Measurements from ENCODE around the gene CCNL1. TPM values are rescaled to one million over a fixed set of nuclear protein-coding genes. Genes with fewer than 3 reads are reported as not detected.
A peak's percentile ranks its signal among the peaks of the same experiment; 100 is the strongest.
"Not testable (repeated sequence)": the region's sequence is repeated elsewhere in the genome, so short reads cannot be mapped to it uniquely, and the experiment has no call there.

CCNL1 gene
- total RNA-seq: 59.6 and 110 TPM in 2 replicates

DNA sequence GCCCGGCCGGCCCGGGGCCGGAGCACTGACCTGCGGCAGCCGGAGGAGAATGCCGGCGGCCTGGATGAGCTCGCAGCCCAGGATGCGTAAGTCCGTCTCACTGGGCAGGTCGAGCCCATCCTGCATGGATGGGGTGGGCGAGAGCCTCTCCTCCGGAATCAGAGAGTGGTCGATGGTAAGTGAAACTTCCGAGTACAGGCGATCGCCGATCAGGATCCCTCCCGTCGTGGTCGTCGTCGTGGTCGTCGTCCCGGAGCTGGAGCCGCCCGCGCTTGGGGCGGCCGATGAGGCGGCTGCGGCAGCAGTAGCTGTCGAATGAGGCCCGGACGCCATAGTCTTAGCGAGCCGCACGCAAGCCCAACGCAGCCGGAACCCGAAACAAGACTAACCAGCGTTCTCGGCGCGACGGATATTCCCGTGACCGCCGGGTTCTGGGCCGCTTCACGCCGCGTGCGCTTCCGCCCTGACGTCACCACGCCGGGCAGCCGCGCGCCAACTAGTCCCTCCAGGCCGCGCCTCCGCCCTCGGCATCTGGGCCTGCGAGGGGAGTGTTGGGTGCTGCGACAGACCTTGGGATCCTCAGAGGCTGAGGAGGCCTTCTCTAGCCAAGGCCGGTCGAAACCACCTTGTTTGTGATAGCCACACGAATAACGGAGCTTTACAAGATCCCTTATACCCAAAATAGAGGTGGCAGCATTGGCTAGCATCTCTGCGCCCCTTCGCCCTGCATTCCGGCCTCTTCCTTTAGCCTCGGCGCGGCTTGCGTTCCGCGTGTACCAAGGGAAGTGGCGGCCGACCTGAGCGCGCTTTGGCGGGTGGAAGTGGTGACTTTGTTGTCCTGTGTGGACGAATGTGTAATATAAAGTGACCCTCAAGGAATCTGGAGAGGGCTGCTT lies at the start of gene CCNL1:
Gene CCNL1, minus strand, starts transcription at position 386 of the 896 bp plus-strand sequence. Its CDS starts 53 bp downstream, at position 333.
- peak; percentile 85 for DNase-seq (ENCODE audit: low read depth)

DNA sequence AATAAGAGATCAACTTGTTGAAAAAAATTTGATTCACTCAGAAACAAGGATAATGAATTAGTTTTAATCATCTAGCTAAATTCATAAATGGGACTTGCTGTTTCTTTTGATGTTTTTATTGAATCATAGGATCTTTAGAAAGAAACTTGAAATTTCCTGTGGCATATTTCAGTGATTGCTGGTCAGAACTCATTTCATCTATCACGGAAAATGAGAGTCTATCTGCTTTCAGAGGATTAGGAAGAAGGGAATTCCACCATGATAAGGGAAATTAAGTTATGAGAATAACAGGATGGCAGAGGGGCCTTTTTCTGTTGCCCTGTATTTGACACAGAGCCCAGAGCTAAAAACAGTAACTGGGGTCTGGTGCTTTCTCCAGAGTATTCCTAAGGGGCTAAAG lies 44.9 kb upstream of the CCNL1 start:
- DNase-seq (ENCODE audit: low read depth): no peak

DNA sequence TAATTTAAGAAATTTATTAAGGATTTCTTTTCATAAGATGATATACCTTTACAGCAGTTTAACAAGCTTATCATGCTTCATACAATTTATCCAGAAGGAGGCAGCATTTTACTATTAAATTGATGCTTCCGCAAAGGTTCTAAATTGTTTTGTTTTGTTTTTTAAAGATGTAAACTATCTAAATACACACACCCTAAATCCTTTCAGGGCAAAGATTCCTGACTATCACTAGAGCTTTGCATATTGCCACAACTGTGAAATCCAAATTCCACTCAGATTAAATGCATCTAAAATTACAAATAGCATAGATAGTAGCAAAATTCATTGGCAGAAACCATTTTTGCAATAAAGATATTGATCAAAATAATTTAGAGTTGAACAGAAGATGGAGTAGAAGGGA lies 44.5 kb upstream of the CCNL1 start:
- peak; percentile 56 for DNase-seq (ENCODE audit: low read depth)

DNA sequence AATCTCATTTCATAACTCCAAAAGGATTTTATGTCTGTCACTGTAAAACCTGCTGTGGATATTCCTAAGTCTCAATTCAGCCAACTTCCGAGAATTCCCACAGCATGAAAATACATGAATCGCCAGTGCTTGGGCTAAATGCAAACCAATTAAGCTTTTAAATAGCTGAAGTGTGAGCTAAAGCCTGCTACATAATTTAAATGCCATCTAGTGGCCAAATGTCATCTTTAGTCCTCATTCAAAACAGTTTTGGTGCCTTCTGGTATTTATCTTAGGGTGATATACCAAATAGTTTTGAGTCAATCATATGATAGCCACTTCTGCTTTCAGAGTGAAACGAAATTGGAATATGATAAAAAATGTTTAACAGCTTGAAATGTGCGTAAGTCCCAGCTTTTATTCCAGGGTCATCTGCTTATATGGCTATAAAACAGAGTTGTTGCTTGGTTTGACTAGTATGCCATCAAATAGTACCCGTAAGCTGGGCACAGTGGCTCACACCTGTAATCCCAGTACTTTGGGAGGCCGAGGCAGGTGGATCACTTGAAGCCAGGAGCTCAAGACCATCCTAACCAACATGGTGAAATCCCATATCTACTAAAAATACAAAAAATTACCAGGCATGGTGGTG lies 41.8 kb upstream of the CCNL1 start:
- peak; percentile 79 for DNase-seq (ENCODE audit: low read depth)

DNA sequence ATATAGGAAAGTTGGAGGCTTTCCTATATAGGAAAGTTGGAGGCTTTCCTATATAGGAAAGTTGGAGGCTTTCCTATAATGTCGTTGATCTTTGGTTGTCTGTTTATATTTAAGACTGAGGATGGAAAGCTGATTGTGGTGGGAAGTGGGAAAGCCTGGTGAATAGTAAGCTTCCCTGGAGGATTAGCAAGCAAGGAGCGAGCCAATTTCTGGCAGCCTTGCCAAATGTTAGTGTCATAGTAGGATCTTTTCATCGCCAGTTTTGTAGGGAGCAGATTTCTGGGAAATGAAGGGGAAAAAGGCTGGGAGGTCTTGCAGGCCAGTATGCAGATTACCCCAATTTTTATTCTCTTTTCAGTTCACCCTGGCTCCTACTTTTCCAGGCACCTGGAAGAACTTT lies 39.9 kb upstream of the CCNL1 start:
- DNase-seq (ENCODE audit: low read depth): no peak

DNA sequence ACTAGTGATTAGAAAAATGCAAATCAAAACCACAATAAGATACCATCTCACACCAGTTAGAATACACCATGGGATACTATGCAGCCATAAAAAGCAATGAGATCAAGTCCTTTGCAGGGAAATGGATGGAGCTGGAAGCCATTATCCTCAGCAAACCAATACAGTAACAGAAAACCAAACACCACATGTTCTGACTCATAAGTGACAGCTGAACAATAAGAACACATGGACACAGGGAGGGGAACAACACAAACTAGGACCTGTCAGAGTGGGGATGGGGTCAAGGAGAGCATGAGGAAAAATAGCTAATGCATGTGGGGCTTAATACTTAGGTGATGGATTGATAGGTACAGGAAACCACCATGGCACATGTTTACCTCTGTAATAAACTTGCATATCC lies 36.0 kb upstream of the CCNL1 start:
- DNase-seq (ENCODE audit: low read depth): no peak

DNA sequence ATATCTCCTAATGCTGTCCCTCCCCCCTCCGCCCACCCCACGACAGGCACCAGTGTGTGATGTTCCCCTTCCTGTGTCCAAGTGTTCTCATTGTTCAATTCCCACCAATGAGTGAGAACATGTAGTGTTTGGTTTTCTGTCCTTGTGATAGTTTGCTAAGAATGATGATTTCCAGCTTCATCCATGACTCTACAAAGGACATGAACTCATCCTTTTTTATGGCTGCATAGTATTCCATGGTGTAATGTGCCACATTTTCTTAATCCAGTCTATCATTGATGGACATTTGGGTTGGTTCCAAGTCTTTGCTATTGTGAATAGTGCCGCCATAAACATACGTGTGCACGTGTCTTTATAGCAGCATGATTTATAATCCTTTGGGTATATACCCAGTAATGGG lies 31.2 kb upstream of the CCNL1 start:
- DNase-seq (ENCODE audit: low read depth): not testable (repeated sequence)

DNA sequence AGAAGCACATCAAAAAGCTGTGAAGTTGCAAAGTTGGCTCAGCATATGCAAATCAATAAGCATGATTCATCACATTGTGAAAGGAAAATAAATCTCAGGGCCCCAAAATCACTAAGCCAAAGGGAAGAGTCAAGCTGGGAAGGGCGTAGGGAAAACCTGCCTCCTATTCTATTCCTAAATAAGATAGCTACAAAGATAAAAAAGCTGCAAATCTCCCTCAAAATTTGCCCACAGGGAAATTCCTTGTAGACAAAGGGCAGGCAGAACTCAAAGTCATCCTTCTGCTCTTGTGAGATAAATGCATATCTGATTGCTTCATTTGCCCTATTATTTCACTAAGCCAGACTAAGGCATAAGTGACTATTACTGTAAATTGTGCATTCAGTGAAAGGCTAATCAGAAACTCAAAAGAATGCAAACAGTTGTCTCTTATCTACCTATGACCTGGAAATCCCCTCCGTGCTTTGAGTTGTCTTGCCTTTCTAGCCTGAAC lies 30.5 kb upstream of the CCNL1 start:
- no peak for DNase-seq (ENCODE audit: low read depth)

DNA sequence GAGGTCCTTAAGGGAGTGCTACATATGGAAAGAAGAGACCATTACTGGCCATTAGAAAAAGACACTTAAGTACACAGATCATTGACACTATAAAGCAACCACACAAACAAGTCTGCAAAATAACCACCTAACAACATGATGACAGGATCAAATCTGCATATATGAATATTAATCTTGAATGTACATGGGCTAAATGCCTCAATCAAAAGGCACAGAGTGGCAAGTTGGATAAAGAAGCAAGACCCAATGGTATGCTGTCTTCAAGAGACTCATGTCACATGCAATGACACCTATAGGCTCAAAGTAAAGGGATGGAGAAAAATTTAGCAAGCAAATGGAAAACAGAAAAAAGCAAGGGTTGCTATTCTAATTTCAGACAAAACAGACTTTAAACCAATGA lies 28.4 kb upstream of the CCNL1 start:
- DNase-seq (ENCODE audit: low read depth): no peak

DNA sequence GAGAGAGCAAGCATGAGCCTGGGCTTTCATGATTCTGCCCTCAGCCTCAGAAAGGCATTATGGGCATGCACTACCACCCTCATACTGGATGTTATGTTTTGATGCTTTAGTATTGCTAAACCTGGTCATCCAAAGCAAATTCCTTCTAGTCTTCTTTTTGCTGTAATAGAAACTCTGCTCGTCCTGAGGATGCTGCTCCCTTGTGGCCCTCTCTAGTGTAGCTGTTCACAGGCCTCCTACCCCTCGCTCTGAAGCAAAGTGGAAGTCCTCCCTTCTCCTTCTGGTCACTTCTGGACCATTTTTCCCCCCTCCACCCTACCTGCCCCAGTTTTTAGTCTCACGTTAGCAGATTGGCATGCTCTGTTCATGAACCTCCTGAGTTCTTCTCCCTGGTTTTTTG lies 22.9 kb upstream of the CCNL1 start:
- DNase-seq (ENCODE audit: low read depth): no peak

DNA sequence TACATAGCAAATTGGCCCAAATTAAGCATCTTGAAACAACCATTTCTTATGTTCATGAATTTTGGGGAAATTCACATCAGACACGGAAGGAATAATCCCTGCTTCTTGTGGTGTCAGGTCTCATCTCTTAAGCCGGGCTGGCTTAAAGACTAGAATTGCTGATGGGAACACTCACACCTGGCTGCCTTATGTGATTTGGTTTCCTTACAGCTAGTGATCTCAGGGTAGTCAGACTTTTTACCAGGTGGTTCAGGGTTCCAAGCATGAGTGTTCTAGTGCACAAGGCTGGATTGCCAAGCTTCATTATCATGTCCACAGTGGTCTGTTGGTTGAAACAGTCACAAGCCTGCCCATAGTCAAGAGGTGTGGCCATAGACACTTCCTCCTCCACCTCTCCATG lies 20.3 kb upstream of the CCNL1 start:
- no peak for DNase-seq (ENCODE audit: low read depth)

DNA sequence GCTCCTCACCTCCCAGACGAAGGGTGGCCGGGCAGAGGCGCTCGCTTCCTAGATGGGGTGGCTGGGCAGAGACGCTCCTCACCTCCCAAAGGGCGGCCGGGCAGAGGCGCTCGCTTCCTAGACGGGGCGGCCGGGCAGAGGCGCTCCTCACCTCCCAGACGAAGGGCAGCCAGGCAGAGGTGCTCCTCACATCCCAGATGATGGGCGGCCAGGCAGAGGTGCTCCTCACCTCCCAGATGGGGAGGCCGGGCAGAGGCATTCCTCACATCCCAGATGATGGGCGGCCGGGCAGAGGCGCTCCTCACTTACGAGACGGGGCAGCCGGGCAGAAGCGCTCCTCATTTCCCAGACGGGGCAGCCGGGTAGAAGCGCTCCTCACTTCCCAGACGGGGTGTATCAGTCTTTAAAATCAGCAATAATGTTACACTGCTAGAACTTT lies 19.4 kb upstream of the CCNL1 start:
- no peak for DNase-seq (ENCODE audit: low read depth)

DNA sequence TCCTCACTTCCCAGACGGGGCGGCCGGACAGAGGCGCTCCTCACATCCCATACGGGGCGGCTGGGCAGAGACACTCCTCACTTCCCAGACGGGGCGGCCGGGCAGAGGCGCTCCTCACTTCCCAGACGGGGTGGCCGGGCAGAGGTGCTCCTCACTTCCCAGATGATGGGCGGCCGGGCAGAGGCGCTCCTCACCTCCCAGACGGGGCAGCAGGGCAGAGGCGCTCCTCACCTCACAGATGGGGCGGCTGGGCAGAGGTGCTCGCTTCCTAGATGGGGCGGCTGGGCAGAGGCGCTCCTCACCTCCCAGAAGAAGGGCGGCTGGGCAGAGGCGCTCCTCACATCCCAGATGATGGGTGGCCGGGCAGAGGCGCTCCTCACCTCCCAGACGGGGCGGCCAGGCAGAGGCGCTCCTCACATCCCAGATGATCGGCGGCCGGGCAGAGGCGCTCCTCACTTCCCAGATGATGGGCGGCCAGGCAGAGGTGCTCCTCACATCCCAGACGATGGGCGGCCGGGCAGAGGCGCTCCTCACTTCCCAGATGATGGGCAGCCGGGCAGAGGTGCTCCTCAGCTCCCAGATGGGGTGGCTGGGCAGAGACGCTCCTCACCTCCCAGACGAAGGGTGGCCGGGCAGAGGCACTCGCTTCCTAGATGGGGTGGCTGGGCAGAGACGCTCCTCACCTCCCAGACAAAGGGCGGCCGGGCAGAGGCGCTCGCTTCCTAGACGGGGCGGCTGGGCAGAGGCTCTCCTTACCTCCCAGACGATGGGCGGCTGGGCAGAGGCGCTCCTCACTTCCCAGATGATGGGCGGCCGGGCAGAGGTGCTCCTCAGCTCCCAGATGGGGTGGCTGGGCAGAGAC lies 18.8 kb upstream of the CCNL1 start:
- DNase-seq (ENCODE audit: low read depth): not testable (repeated sequence)

DNA sequence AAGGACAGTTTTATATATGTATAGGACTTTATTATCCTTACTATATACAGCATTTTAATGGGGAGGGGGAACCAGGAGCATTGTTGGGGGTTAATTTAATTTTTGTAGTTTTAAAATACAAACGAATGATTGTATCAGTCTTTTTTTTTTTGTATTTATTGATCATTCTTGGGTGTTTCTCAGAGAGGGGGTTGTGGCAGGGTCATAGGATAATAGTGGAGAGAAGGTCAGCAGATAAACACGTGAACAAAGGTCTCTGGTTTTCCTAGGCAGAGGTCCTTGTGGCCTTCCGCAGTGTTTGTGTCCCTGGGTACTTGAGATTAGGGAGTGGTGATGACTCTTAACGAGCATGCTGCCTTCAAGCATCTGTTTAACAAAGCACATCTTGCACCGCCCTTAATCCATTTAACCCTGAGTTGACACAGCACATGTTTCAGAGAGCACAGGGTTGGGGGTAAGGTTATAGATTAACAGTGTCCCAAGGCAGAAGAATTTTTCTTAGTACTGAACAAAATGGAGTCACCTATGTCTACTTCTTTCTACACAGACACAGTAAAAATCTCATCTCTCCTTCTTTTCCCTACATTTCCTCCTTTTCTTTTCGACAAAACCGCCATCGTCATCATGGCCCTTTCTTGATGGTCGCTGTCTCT lies 18.0 kb upstream of the CCNL1 start:
- DNase-seq (ENCODE audit: low read depth): not testable (repeated sequence)

DNA sequence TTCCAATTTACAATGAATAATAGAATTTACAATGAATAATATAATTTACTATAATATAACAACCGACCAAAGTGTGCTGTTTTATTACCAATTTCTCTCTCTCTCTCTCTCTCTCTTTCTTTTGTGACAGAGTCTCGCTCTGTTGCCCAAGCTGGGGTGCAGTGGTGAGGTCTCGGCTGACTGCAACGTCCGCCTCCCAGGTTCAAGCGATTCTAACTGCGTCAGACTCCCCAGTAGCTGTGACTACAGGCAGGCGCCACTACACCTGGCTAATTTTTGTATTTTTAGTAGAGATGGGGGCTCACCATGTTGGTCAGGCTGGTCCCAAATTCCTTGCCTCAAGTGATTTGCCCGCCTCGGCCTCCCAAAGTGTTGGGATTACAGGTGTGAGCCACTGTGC lies 17.0 kb upstream of the CCNL1 start:
- no peak for DNase-seq (ENCODE audit: low read depth)

DNA sequence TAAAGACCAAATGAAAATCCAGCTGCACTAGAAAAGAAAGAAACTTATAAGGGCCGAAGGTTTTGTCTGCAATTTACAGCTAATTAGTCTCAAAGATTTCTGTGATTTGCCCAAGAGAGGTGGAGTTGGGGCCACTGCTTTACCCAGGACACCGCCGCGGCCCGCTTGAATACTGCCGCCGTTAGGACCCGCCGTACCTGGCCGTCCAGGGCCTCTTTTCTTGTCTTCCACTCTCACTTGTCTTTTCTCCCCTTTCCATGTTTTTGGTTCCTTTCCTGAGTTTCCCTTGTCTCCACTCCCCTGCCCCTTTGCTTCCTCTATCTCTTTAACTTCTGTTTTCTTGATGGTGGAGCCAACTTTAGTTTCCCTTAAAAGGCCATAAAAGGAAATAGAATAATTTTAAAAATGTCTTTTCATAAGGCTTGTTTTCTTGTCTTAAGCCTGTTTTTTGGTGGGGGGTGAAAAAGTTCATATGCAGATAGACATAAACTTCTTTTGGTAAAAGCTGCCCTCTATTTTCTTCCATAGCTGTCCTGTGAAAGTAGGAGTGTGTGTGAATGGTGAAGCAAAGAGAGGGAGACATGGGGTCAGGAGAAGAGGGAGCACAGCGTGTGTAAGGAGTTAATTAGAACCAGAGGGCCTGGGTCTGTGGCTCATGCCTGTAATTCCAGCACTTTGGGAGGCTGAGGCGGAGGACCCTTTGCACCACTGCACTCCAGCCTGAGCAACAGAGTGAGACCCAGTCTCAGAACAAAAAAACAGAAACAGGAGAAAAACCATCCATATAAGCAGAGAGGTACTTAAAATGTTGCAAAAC lies 16.0 kb upstream of the CCNL1 start:
- no peak for DNase-seq (ENCODE audit: low read depth)

DNA sequence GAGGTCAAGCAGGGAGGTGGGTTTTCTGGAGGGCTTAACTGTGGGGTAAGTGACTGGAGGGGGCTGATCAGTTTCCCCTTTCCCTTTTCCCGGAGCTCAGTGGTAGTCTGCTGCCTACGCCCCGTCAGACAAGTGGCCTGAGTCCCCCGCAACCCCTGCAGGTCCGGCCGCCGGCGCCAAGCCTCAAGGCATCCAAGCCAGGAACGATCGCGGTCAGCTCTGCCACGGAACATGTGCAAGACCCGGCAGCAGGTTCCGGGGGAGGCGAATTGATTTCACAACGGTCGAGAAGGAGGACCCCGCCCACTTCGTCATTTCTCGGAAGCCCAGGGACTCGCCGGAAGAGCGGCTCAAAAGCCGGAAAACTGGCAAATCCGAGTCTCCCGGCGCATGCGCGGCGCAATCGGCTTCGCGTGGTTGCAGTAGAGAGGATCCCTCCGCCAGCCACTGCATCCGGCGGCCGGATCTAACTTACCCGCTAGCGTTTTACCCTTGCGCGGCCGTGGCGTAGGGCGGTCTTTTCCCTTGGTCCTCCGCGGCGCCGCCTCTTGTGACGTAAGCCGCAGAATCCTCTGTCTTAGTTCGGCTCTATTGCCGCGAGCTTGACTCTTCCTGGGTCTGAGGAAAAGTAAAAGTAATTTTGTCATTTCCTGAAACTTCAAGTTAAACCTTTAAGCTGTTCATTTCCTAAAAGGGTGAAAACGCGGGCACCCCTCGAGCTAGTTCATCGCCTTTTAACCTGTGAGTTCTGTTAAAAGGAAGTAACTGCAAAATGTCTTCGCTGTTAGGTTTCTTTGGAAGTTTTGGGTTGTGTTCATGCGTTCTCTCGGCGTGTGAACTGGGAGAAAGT lies 14.9 kb upstream of the CCNL1 start:
- peak; percentile 98 for DNase-seq (ENCODE audit: low read depth)

DNA sequence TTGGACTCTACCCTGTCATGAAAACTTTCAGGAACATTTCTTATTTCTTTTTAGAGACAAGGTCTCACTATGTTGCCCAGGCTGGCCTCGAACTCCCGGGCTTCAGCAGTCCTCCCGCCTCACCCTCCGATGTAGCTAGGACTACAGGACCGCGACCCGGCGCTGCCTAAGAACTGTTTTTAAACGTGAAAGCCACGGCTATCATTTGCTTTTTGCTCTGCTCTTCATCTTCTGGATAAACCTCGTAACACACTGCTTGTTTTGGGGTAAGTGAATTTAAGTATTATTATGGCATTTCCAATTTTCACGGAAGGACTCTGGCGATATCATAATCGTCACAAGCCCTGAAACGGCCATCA lies 14.3 kb upstream of the CCNL1 start:
- DNase-seq (ENCODE audit: low read depth): no peak

DNA sequence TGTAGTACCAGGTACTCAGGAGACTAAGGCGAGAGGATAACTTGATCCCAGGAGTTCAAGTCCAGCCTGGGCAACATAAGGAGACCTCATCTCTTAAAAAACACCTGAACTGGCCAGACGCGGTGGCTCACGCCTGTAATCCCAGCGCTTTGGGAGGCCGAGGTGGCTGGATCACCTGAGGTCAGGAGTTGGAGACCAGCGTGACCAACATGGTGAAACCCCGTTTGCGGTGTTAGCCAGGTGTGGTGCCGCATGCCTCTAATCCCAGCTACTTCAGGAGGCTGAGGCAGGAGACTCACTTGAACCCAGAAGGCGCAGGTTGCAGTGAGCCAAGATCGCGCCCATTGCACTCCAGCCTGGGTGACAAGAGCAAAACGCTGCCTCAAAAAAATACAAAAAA lies 13.4 kb upstream of the CCNL1 start:
- DNase-seq (ENCODE audit: low read depth): not testable (repeated sequence)

DNA sequence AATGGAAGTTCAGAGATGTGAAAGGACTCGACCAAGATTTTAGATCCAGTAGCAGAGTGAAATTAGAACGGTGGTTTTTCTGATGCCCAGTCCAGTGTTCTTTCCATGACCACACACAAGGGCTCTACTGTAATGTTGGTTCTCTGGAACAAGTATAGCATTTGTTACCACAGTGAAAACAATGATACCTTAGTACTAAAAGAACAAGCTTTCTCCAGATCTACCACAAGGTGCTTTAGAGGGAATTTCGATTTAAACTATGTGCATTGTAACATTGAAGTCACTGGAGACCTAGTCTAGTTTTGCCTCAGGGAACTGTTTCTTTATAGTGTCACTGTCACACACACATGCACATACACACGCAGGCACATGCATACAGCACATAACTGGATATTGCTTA lies 12.8 kb upstream of the CCNL1 start:
- DNase-seq (ENCODE audit: low read depth): no peak
